Activated naive CD8-positive, alpha-beta T cell treated with anti-CD3 and anti-CD28 coated beads, Interleukin-2, amount 50 U/mL, for 24 hours (primary cell): ENCODE results near the gene TWF2.

Experiments
- ATAC-seq: fragments of 150-1000 bp; cut with Tn5 transposase; one replicate; pipeline ENCODE4 v1.10.0; 2021
- DNase-seq: peaks from one replicate; pipeline ENCODE4 v3.0.0; 2021
- H3K27ac Mint-ChIP-seq: one replicate; pipeline ENCODE4 v1.8.0; 2021; ENCODE audit warnings: mild to moderate bottlenecking, mixed read lengths
- H3K27me3 Mint-ChIP-seq: one replicate; pipeline ENCODE4 v1.8.0; 2021; ENCODE audit warnings: mixed read lengths
- H3K36me3 Mint-ChIP-seq: one replicate; pipeline ENCODE4 v1.8.0; 2021; ENCODE audit warnings: low read depth, mixed read lengths
- H3K4me1 Mint-ChIP-seq: one replicate; pipeline ENCODE4 v1.8.0; 2021; ENCODE audit warnings: mixed read lengths
- H3K4me3 Mint-ChIP-seq: one replicate; pipeline ENCODE4 v1.8.0; 2021; ENCODE audit warnings: mild to moderate bottlenecking, moderate library complexity, mixed read lengths
- H3K9me3 Mint-ChIP-seq: one replicate; pipeline ENCODE4 v1.8.0; 2021; ENCODE audit warnings: mixed read lengths

The TWF2 gene

DNA sequence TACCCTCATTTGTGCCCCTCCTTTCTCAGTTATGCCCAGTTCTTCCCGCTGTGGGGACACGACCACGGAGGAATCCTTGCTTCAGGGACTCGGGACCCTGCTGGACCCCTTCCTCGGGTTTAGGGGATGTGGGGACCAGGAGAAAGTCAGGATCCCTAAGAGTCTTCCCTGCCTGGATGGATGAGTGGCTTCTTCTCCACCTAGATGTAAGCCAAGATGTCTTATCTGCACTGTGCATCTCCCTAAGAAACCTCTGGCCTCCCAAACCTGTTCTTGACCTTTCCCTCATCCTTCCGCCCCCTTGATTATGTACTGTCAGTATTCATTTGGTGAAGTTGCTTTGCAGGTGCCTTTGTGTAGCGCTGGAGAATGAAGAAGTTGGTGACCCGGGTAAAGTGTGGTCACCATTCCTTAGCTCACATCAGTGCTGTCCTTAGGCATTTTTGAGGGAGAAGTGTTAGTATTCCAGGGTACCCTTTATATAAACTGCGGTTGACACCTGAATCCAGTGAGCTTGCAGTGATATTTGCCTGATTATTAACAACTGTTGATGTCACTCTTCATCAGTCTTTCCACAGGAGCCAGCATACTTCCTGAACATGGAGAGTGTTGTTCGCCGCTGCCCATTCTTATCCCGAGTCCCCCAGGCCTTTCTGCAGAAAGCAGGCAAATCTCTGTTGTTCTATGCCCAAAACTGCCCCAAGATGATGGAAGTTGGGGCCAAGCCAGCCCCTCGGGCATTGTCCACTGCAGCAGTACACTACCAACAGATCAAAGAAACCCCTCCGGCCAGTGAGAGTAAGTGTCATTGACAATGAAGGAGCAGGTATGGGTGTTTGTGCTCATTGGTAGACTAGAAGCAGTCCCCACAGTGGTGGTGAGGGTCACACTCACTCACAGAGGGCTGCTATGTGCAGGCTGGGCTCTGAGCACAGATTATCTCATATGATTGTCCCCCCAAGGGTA, 40.0 kb downstream of the TWF2 start:
- H3K4me1 Mint-ChIP-seq: peaks cover 62% of the 10 kb centered on the region
- DNase-seq (no peak), ATAC-seq (no peak)
- peak overlapping the region; percentile 89 for H3K27ac Mint-ChIP-seq
- peaks cover 36% of the 10 kb centered on the region for H3K36me3 Mint-ChIP-seq
- H3K9me3 Mint-ChIP-seq: no peaks in the 10 kb centered on the region
- H3K4me3 Mint-ChIP-seq: peak overlapping the region; percentile 94
- no peaks in the 10 kb centered on the region for H3K27me3 Mint-ChIP-seq

DNA sequence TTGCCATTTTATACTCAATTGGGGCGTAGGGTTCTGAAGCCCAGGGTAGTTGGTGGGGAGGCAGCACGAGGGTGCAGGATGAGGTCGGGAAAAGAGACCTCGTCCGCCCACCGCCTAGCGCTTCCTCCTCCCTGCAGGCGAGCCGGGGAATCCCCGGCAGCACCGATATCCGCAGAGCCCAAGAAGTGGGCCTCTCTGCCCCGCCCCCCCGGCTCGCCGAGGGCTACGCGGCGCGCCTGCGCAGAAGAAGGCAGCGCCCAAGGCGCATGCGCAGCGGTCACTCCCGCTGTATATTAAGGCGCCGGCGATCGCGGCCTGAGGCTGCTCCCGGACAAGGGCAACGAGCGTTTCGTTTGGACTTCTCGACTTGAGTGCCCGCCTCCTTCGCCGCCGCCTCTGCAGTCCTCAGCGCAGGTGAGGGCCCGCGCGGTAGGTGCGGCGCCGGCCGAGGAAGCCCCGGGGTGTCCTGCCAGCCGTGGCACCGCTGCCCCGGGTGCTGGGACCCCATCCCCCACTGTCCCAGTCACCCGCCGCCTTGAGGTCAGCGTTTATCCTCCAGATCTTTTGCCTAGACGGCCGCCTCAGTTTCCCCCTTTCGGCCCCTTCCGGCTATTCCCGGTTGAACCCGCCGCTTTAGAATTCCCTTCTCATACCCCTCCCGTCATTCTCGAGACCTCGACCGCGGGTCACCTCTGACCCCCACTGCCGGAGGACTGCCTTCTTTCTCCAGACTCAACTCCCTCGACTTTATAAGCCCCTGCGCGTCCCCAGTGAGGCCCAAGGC, 40.9 kb downstream of the TWF2 start, which contains the start of gene ALAS1:
Gene ALAS1, plus strand, starts transcription at position 319 of the 784 bp plus-strand sequence. CDS start 1,082 bp downstream, outside the sequence.
- DNase-seq (peak; percentile 97), ATAC-seq (peak; percentile 95)
- Mint-ChIP-seq H3K4me1 (peaks cover 62% of the 10 kb centered on the region), H3K36me3 (peaks cover 30% of the 10 kb centered on the region), H3K4me3 (peak within 1 kb of the TSS; percentile 94), H3K9me3 (no peaks in the 10 kb centered on the region), H3K27ac (peak within 1 kb of the TSS; percentile 89), H3K27me3 (no peaks in the 10 kb centered on the region)

DNA sequence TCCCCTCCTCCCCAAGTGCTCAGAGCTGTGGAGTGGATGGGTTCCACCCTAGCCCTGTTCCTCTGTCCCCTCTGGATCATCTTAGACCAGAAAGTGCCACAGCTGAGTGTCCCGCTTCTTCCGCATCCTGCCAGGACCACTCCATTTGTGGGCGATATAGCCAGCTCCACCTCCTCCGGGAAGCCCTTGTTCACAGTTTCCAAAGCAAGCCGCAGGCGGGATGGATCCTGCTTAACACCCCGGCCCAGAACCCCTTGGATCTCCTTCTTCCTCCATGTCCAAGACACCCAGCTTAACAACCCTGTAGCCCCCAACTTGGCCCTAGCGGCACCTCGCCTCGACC, 41.5 kb downstream of the TWF2 start:
- Mint-ChIP-seq H3K36me3 (peaks cover 25% of the 10 kb centered on the region), H3K4me3 (peak overlapping the region; percentile 94), H3K4me1 (peaks cover 57% of the 10 kb centered on the region), H3K27me3 (no peaks in the 10 kb centered on the region), H3K27ac (peak overlapping the region; percentile 86), H3K9me3 (no peaks in the 10 kb centered on the region)
- no peak for ATAC-seq
- no peak for DNase-seq

DNA sequence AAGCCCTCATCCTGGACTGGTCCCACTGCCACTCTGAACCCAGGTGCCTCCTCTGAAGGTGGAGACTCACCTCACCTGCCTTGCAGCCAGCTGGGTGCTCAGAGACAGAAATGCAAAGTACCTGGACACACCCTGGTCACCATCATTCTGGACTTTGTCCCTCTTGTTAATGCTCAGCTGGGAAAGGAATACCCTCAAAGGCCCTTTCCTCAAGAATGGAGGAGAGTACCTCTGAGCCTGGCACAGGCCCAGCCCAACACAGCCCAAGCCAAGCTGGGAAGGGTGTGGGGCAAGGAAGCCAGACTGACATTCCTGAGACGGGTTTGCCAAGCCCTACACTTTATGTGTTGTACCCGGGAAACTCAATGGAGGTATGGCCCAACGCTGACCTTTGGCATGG, 42.0 kb downstream of the TWF2 start:
- Mint-ChIP-seq H3K36me3 (peaks cover 20% of the 10 kb centered on the region), H3K4me3 (no peak overlapping the region), H3K27ac (peak overlapping the region; percentile 86), H3K4me1 (peaks cover 52% of the 10 kb centered on the region), H3K9me3 (no peaks in the 10 kb centered on the region), H3K27me3 (no peaks in the 10 kb centered on the region)
- DNase-seq (no peak), ATAC-seq (no peak)

DNA sequence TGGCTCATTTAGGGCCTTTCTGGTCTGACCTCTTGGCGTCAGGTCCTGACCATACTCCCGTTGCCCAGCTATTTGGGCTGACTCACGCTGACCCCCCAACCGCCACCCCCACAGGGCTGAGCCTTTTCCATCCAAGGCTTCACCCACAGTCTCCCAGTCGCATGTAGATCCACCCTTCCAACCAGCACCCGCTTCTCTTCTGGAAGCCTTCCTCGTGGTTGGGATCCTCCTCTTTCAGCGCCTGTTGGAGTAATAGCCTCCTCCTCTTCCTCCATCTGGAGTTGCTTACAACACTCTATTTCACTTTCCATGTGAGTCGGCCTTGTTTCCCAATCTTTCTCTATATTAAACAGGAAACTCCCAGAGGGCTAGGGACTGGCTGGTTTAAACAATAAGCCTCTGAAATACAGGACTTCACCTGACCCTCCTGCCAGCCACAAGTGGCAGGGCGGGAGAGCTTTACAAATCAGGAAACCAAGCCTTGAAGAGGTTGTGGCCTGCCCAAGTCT, 43.1 kb downstream of the TWF2 start:
- Mint-ChIP-seq H3K4me3 (no peak overlapping the region), H3K27ac (no peak overlapping the region), H3K27me3 (no peaks in the 10 kb centered on the region), H3K4me1 (peaks cover 41% of the 10 kb centered on the region), H3K9me3 (no peaks in the 10 kb centered on the region), H3K36me3 (peaks cover 10% of the 10 kb centered on the region)
- ATAC-seq (no peak), DNase-seq (no peak)

DNA sequence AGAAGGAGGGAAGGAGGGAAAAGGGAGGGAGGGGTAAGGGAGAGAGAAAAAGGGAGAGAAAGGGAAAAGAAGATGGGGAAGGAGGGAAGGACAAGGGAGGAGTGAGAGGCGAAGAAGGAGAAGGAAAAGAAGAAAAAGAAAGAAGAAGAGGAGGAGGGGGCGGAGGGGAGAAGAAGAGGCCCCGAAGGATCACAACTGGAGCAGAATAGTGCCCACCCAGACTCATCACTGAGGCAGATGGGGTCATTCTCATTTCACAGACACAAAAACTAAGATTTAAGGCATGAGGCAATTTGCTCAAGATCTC, 43.7 kb downstream of the TWF2 start:
- H3K9me3 Mint-ChIP-seq: no peaks in the 10 kb centered on the region
- H3K4me1 Mint-ChIP-seq: peaks cover 37% of the 10 kb centered on the region
- DNase-seq (no peak), ATAC-seq (no peak)
- H3K27me3 Mint-ChIP-seq: no peaks in the 10 kb centered on the region
- no peak overlapping the region for H3K27ac Mint-ChIP-seq
- H3K36me3 Mint-ChIP-seq: peaks cover 7% of the 10 kb centered on the region
- no peak overlapping the region for H3K4me3 Mint-ChIP-seq

DNA sequence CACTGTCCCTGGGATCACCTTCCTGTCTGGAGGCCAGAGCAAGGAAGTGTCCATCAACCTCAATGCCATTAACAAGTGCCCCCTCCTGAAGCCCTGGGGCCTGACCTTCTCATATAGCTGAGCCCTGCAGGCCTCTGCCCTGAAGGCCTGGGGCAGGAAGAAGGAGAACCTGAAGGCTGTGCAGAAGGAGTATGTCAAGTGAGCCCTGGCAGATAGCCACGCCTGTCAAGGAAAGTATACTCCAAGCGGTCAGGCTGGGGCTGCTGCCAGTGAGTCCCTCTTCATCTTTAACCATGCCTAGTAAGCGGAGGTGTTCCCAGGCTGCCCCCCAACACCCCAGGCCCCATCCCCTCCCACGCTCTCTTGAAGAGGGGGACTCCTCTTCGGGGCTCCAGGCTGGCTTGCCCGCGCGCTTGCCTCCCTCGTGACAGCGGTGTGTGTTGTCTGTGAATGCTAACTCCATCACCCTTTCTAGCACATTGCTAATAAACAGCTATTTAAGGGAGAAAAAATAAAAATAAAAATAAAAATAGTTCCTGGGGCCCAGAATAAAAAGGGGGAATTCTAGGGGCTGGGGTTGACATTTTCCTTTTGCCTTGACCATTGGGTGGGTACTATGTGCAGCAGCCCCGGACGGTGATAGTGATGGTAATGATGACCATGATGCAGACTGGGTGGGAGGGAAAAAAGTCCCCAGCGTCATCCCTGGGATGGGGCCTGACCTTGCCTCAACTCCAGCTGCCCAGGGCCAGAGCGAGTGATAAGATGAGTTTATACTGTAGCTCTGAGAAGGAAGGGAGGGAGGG, 44.3 kb downstream of the TWF2 start:
- H3K27ac Mint-ChIP-seq: no peak overlapping the region
- no peak overlapping the region for H3K4me3 Mint-ChIP-seq
- H3K27me3 Mint-ChIP-seq: no peaks in the 10 kb centered on the region
- DNase-seq (no peak), ATAC-seq (no peak)
- peaks cover 4% of the 10 kb centered on the region for H3K36me3 Mint-ChIP-seq
- peaks cover 33% of the 10 kb centered on the region for H3K4me1 Mint-ChIP-seq
- H3K9me3 Mint-ChIP-seq: no peaks in the 10 kb centered on the region

DNA sequence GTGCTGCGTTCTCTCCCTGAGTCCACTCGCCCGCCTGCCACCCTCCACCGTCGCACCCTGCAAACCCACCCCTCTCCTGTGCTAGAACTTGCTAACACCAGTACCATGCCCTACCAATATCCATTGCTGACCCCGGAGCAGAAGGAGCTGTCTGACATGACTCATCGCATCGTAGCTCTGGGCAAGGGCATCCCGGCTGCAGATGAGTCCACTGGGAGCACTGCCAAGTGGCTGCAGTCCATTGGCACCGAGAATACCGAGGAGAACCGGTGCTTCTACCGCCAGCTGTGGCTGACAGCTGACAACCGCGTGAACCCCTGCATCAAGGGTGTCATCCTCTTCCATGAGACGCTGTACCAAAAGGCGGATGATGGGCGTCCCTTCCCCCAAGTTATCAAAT, 45.9 kb downstream of the TWF2 start:
- Mint-ChIP-seq H3K4me3 (no peak overlapping the region), H3K27ac (no peak overlapping the region), H3K9me3 (no peaks in the 10 kb centered on the region), H3K4me1 (peaks cover 20% of the 10 kb centered on the region), H3K36me3 (no peaks in the 10 kb centered on the region), H3K27me3 (no peaks in the 10 kb centered on the region)
- no peak for DNase-seq
- no peak for ATAC-seq

DNA sequence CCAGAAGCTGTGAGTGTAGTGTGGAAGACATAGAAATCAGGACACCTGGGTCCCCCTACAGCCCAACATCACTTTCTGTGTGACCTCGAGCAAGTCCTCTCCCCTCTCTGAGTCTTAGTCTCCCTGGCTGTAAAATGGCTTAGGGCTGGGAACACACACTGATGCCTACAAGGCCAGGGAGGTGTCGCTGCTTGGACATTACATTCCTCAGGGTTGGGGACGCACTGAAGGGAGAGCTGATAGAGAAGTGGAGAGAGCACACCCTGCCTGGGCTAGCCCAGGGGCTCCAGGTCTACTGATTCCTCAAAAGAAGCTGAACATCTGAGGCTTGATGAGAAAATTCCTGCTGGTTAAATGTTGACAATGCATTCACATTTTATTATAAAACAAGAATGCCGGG, 47.3 kb downstream of the TWF2 start:
- Mint-ChIP-seq H3K4me3 (no peak overlapping the region), H3K36me3 (no peaks in the 10 kb centered on the region), H3K4me1 (peaks cover 9% of the 10 kb centered on the region), H3K9me3 (no peaks in the 10 kb centered on the region), H3K27ac (no peak overlapping the region), H3K27me3 (no peaks in the 10 kb centered on the region)
- no peak for DNase-seq
- no peak for ATAC-seq

DNA sequence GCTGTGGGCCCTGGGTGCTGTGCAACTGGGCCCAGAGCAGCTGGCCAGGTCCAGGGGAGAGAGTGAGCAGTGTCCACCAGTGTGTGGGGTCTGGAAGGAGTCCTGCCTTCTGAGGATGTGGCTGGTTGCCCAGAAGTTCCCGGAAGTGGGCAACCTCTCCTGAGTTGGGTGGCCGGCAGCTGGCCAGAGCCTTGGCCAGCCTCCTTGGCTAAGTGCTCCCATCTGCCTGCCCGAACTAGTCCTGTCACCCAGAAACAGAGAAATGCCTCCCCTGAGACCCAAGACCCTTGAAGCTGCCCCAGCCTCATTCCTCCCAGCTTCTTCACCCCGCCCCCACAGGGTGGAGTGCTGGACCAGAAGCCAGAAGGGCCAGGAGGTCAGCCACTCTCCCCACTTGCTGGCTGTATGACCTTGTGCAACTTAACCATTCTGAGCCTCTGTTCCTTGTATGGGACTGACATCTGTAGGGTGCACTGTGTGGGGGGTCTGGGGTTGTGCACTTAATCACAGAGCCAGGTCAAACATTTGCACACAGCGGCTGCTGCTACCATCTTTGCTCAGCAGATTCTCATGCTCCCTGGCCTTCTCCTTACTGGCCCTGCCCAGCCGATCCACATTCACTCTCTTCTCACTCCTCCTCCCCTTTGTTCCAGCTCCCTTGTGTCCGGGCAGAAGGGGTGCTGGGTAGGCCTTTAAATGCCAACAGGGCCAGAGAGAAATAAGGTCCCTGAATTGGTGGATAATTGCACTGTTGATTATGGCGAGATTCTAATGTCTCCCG, 48.5 kb downstream of the TWF2 start:
- Mint-ChIP-seq H3K4me3 (no peak overlapping the region), H3K27me3 (no peaks in the 10 kb centered on the region), H3K9me3 (no peaks in the 10 kb centered on the region), H3K4me1 (no peaks in the 10 kb centered on the region), H3K27ac (no peak overlapping the region), H3K36me3 (no peaks in the 10 kb centered on the region)
- ATAC-seq (no peak), DNase-seq (no peak)

DNA sequence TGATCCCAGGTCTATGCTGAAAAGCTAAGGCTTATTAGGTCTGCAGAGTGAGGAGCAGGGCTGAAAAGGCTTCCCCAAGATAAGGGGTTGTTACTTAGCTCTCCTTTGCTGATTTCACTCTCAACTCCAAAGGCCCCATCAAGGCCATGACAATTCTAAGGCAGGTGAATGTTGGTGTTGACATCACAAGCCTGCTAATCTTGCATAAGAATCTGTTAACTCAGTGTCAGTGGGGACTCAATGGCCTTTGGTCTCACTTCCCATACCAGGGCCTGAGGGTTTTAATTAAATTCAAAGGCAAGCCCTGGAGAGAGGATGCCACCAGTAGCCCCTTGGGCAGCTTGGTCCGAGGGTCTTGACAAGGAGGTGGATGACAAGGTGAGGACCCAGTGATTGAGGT, 50.4 kb downstream of the TWF2 start:
- DNase-seq (no peak), ATAC-seq (no peak)
- Mint-ChIP-seq H3K4me1 (no peaks in the 10 kb centered on the region), H3K27me3 (no peaks in the 10 kb centered on the region), H3K9me3 (no peaks in the 10 kb centered on the region), H3K4me3 (no peak overlapping the region), H3K36me3 (no peaks in the 10 kb centered on the region), H3K27ac (no peak overlapping the region)

DNA sequence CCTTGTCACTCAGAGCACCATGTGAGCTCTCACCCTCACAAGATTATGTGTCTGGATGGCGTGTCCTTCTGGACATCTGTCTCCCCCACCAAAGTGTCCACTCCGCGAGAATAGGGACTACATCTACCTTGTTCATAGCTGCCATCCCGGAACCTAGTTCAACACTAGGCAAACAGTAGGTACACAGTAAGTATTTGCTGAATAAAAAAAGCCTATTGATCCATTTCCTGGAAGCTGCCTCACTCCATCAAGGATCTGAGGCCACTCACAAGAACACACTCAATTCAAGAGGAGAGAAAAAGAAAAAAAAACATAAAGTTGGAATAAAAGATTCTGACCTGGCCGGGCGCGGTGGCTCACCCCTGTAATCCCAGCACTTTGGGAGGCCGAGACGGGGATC, 52.2 kb downstream of the TWF2 start:
- Mint-ChIP-seq H3K27me3 (no peaks in the 10 kb centered on the region), H3K4me3 (no peak overlapping the region), H3K36me3 (no peaks in the 10 kb centered on the region), H3K9me3 (no peaks in the 10 kb centered on the region), H3K4me1 (peaks cover 3% of the 10 kb centered on the region), H3K27ac (no peak overlapping the region)
- DNase-seq (no peak), ATAC-seq (no peak)

DNA sequence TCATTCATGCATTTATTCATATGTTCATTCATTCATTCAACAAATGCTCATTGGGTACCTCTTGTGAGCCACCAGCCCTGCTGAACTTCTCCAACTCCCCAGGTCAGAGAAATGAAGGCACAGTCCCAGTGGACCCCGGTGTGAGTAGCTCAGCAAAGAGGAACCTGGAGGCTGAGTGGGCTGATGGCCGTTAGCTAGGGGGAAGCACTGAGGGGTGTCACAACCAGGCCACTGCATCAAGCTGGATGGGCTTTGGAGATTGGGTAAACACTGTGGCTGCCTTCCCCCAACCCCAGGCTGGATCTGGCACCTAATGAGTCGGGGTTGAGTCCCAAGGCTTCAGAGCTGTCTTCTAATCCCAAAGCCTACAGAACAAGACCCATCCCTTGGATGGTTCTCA, 53.1 kb downstream of the TWF2 start:
- Mint-ChIP-seq H3K36me3 (no peaks in the 10 kb centered on the region), H3K9me3 (no peaks in the 10 kb centered on the region)
- no peak for ATAC-seq

DNA sequence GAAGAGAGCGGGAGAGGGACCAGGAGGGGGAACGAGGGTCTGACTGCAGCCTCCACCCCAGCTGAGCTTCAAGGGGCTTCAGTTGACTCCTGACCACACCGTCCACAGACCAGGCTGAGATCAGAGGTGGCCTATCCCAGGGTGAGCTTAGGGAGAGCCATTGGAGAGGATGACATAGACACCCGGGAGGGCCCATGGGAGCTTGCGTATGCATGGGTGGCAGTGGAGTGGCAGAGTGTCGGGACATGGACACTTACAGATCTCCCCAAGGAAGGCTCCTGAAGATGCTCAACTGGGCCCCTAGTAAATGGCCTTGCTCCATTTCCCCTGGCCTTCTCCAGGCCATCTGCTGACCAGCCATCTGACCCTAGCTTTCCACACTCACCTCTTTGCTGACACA, 53.6 kb downstream of the TWF2 start:
- H3K27me3 Mint-ChIP-seq: no peaks in the 10 kb centered on the region
- ATAC-seq (no peak), DNase-seq (no peak)
- peaks cover 3% of the 10 kb centered on the region for H3K4me1 Mint-ChIP-seq
- H3K9me3 Mint-ChIP-seq: no peaks in the 10 kb centered on the region
- H3K4me3 Mint-ChIP-seq: no peak overlapping the region
- no peak overlapping the region for H3K27ac Mint-ChIP-seq
- H3K36me3 Mint-ChIP-seq: no peaks in the 10 kb centered on the region

More for the DNA sequence above, 53.1 kb downstream of the TWF2 start:
- no peak overlapping the region for H3K27ac Mint-ChIP-seq
- DNase-seq: no peak
- H3K4me1 Mint-ChIP-seq: peaks cover 3% of the 10 kb centered on the region
- no peak overlapping the region for H3K4me3 Mint-ChIP-seq
- H3K27me3 Mint-ChIP-seq: no peaks in the 10 kb centered on the region
